Measurements from ENCODE around the gene MRGPRG.

DNA sequence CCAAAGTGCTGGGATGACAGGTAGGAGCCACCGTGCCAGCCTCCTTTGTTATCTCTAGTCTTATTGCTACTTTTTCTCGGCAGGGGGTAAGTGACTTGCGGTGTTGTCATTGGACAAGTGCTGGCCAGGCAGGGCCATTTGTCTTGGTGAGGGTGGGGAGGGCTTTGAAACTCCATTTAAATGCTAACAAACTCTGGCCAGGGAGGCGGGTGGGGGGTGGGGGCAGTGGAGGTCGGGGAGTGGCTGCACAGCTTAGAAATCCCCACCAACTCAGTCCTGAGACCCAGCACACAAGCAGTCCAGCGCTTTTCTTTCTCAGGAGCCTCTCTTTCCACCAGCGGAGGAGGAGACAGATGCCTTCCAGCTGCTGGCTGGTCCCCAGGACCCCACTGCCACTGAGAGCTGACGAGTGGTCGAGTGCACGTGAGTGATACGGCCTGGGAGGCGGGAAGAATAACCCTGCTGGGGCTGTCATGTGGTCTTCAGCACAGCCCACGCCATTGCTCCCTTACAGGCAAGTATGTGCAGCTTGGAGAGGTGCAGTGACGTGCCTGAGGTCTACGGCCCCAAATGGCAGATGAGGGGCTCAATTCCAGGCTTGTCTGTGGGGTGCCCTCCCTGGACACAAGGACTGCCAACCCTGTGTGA is 29.3 kb downstream of the MRGPRG start:
- no peak for TF ChIP-seq REST (IDR thresholded peaks at IDR 0.05; ENCODE audit: insufficient read depth in 1 of 2, low read depth in 2 of 2, low read length in 1 of 2)
- TF ChIP-seq, protein P1, sequence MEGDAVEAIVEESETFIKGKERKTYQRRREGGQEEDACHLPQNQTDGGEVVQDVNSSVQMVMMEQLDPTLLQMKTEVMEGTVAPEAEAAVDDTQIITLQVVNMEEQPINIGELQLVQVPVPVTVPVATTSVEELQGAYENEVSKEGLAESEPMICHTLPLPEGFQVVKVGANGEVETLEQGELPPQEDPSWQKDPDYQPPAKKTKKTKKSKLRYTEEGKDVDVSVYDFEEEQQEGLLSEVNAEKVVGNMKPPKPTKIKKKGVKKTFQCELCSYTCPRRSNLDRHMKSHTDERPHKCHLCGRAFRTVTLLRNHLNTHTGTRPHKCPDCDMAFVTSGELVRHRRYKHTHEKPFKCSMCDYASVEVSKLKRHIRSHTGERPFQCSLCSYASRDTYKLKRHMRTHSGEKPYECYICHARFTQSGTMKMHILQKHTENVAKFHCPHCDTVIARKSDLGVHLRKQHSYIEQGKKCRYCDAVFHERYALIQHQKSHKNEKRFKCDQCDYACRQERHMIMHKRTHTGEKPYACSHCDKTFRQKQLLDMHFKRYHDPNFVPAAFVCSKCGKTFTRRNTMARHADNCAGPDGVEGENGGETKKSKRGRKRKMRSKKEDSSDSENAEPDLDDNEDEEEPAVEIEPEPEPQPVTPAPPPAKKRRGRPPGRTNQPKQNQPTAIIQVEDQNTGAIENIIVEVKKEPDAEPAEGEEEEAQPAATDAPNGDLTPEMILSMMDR (IDR thresholded peaks at IDR 0.05), result no peak

All from Panc1 (cell line).